HG02884 (cell line): ENCODE results near the gene SHQ1.
A peak's percentile ranks its signal among the peaks of the same experiment; 100 is the strongest.

ENCODE experiments used
- ATAC-seq: cut with Tn5 transposase; IDR thresholded peaks from one replicate; pipeline ENCODE4 v1.9.1; 2021; ENCODE audit warnings: mild to moderate bottlenecking, moderate library complexity; ENCODE audit not compliant: unreplicated experiment

Gene SHQ1

GRCh38 chr3:72855001-72855400 lies 6.8 kb upstream of the SHQ1 start:
- ATAC-seq: no peak

DNA sequence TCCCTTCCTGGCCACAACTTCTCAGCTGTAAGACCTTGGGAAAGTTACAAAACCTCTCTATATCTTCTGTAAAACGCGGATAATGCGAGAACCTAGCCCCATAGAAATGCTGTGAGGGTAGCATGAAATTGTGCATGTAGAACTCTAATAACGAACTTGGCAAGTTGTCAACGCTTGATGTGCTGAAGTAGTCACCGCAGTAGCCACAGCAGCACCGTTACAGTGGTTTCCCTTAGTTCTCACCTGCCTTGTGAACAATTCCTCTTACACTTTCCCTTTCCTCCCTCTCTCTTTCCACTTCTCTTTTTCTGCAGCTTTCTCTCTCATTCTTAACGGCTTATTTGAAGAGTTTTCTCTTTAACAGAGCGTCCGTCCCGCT lies 447 bp upstream of the SHQ1 start:
- peak; percentile 47 for ATAC-seq

DNA sequence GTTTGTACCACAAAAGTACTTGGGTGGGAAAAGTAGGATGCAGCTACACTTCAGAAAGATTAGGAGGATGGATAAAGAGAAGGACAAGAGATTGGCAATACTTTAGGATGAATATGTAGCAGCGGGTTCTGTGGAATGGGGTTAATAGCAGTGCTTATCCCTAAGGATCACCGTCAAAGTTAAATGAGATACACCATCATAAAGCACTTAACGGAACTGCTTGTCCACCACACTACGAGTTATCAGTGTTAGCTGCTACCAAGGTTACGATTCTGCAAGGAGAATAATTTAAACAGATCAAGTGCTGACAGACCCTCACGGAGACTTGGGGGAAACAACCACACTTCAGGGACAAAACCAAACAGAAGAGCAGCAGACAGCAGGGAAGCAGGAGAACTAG lies 963 bp downstream of the SHQ1 start:
- ATAC-seq: no peak

DNA sequence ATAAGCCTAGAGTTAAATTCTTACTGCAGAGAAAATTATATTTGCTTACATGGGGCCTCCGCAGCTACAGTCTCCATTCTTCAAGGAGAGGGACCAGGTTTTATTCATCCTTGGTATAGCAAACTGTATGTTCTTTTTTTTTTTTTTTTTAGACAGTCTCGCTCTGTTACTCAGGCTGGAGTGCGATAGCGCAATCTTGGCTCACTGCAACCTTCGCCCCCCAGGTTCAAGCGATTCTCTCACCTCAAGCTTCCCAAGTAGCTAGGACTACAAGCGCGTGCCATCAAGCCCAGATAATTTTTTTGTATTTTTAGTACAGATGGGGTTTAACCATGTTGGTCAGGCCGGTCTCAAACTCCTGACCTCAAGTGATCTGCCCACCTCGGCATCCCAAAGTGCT lies 2.1 kb downstream of the SHQ1 start:
- no peak for ATAC-seq

DNA sequence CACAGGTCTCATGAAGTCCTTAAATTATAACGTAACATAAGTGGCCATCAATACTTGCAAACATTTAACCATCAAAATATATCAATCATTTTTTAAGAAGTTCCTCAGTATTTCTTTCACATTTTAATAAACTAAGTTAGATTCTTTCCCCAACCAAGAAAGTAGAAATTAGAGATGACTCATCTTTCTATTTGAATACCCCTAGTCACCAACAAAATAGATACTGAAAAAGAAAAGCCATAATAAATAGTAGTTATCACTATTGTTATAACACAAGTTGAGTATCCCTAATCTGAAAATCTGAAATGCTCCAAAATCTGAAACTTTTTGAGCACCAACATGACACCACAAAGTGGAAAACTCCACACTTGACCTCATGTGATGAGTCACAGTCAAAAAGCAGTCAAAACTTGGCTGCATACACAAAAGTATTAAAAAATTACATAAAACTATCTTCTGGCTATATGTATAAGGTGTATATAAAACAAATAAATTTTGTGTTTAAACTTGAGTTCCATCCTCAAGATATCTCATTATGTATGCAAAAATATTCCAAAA lies 3.7 kb downstream of the SHQ1 start:
- ATAC-seq: peak; percentile 22

DNA sequence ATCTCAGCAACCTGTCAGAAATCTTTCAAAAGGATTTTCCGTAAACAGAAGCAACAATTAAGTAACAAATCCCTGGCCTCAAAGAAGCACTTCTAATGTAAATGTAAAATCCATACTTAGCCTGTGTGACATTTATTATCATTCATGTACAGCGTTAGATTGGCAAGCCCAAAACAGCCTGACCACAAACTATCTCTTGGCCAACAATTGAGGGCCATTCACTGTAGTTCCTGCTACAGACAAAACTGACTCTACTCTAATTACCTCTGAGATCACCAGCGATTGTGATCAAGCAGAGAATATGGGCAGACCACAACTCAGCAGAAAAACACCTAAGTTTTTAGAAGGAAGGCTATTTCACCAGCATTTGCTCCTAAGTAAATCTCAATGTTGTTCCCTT lies 9.2 kb downstream of the SHQ1 start:
- ATAC-seq: no peak

DNA sequence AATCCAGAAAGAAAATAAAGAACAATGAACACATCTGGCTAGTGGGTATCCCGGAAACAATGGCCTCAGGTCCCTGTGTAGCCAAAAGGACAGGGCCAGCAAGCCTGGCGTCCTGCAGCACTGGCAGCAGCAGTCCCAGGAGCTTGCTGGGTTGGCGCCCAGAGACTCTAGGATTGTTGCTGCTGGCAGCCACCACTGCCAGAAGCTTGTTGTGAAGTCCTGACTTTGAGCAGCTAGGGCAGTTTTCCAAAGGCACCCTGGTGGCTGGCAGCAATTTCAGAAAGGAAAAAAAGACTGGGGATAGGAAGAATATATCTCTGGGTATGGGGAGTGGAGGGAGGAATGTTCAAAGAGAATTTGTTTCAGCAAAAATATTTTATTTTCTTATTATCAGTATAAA lies 11.3 kb downstream of the SHQ1 start:
- ATAC-seq: no peak

DNA sequence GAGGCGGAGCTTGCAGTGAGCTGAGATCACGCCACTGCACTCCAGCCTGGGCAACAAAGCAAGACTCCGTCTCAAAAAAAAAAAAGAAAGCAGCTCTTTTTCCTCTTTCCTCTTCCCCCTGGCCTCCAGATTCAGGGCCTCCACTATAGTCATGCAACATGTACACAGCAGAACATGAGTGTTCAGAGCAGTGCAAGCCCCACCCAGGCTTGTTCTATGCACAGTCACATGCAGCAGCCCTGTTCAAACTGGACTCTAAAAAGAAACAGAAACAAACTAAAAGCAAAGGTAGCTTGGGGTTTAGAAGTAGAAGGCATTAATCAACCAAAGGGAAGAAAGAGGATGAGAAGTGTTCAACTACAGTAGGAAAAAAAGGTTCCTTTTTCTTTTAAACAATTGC lies 11.8 kb downstream of the SHQ1 start:
- no peak for ATAC-seq

DNA sequence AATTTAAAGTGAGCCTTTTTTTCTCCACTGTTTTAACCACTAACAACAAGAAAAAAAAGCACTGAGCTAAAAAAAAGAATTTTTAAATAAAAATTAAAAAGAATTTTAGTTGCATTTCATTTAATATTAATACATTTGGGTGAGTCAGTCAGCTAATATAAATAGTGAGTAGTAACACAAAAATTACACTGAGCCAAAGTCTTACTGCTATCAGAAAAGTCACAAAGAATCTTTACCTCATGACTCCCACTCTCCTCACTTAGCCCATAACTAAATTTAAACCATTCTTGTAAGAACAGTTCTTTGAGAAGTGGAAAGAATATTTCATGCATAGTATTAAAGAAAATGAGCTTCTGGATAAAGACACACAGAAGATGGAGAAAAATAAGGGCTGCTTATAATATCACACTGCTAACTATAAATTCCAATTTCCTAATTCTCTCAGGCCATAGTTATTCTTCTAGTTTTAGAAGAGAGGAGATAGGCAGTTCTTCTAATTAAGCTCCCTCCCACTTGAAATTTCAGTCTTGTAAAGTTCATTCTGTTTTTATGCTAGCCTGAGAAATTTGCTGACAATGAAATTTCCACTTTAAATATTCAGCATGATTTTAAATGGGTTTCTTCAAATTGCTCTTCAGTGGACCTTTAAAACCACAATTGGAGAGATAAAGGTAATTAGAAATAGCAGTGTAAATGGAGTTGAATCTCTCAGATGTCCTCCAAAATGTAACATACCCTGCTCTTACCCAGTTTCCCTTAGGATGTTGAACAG lies 17.6 kb downstream of the SHQ1 start:
- no peak for ATAC-seq

GRCh38 chr3:72829701-72830100 lies 18.5 kb downstream of the SHQ1 start:
- ATAC-seq: no peak

DNA sequence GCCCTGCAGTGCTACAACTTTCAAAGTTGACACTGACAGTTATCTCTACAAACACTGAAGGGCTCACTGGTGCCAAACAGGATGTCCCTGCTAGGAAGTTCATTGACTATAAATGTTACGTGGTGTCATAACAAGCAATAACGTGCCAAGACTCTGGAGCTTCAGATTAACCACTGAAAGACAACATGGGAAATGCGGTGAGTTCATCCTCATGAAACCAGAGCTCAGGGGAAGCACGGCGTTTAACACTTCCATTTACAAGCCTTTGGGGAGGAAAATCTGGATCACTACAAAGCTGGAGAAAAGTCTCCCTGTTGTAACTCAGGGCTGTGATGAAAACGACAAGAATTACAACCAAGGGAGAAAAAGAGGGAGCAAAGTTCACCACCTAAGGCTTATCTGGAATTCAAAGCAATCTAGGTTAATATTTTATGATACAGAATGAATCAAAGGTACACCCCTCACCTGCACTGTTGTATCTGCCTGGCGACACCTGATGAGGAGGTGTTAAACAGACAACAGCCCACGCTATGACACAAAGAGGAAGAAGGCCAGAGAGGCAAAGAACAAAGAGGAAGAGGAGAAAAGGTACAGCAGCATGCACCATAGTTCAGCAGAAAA lies 27.0 kb downstream of the SHQ1 start:
- ATAC-seq: peak; percentile 39

DNA sequence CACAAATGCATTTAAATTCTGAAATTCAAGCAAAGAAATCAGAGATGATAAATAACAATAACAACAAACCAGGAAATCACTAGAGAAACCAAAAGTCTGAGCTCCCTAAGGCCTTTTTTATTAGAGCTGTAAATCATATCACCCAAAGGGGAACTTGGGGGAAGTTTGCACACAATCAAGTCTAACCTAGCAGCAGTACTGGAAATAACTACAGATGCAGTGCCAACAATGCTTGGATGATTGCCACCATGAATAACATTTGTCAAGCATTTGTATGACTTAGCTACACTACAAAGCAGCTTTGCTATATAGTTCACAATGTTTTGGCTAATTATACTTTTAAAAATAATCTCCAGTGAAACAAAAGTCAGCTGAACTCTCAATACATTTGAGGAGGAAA lies 27.8 kb downstream of the SHQ1 start:
- no peak for ATAC-seq

GRCh38 chr3:72818905-72819304 lies 29.3 kb downstream of the SHQ1 start:
- no peak for ATAC-seq

GRCh38 chr3:72818092-72818773 lies 30.0 kb downstream of the SHQ1 start:
- ATAC-seq: no peak

- ATAC-seq: peak; percentile 46
These were observed 31.3 kb downstream of the SHQ1 start for GRCh38 chr3:72816862-72817355.

GRCh38 chr3:72814308-72814707 lies 33.9 kb downstream of the SHQ1 start:
- no peak for ATAC-seq

DNA sequence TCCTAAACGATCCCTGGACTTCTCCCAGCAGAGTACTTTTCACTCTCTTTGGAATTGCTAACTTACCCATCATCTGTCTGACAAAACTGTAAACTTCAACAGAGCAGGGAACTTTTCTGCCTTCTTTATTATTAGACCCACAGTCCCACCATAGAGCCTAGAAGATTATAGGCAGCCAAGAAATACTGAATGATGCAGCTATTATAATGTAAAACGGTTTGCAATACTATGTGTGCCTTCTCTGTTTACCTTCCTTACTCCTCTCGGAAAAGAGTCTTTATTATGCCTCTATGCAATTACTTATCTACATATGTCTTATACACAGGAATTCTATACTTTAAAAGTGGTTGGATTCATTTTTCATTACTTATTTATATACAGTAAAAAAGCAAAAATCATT lies 36.0 kb downstream of the SHQ1 start:
- ATAC-seq: no peak

DNA sequence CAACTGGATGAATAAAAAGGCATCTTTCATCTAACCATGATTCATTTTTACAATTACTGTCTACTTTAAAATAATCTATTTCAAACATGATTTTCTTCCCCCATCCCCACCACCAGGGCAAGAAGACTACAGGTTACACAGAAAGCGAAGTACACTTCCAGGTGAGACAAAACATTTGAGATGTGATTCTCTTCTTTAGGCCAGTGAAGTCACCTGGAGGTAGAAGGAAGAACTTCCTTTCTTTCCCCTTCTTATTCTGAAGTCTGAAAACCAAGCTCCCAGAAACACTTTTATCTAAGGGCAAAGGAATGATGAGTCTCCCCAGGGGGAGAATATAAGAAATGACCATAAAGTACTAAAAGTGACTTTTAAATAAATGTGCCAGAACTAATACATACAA lies 36.7 kb downstream of the SHQ1 start:
- ATAC-seq: no peak

DNA sequence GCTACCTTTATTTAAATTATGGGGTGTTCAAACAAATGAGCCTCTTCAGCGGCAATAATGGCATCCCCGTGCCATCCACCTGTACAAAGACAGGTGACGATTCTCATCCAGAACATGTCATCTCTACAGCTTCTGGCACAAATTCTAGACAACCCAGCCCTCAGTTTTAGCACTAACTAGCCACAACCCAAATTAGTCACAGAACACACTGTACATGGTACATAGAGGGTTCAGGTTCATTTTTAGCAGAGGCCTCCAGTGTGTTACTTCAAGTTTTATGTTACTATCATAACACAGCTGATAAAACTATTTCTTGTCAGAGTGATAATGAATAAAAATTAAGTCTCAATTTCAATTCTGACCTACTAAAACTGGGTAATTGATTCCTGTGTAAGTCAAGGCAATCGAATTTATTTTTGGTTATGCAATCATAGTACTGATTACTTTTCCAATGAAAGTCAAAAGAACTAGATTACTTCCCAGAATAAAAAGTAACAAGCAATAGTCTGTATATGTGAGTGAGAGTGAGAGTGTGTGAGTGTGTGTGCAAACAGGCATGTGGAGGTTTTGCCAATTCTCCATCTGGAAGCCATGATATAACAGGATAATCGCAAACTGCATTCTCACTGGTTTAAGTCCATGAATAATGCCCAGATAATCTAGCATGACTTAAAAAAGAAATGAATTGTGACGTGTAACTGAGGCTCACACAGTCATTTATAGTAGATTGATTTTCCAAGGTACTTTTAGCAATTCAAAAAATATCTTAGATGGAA lies 37.4 kb downstream of the SHQ1 start:
- no peak for ATAC-seq

DNA sequence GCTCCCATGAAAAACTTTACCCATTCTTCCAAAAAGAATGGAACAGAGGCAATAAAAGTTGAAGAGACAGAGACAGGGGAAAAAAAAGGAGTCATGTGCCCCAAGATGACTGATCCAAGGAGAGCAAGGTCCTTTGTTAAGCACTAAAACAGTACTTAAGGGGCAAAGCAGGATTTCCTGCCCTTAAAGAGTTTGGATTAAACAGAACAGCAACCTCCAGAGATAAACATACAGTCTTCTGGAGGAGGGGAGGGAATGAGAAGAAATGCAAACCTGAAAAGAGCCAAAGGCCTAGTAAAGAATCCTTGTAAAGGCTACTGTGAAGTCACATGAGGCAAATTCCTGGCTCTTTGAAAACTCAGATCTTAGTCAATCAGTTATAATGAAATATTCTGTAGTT lies 38.2 kb downstream of the SHQ1 start:
- ATAC-seq: no peak

DNA sequence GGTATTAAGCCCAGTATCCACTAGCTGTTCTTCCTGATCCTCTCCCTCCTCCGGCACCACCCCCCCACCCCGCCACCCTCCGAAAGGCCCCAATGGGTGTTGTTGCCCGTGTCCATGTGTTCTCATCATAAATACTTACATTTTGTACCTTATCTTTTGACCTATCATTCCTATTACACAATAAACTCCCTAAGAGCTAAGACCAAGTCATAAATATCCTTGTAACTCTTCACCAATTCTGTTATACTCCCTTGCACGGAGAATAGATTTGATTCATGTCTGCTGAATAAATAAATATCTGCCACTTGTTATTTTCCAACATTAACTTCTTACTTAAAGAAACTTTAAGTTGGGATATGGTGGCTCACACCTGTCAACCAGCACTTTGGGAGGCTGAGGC lies 43.9 kb downstream of the SHQ1 start:
- ATAC-seq: no peak
